GM23338 (cell line): ENCODE results near the gene ITSN2. TPM values are rescaled to one million over a fixed set of nuclear protein-coding genes. Genes with fewer than 3 reads are reported as not detected.

Experiments
- ATAC-seq: fragments of 200-7000 bp; cut with Tn5 transposase; 3 replicates; pipeline ENCODE4 v1.9.1; 2020
- DNase-seq: peaks from one replicate; pipeline ENCODE4 v3.0.0-alpha.2; 2015; ENCODE audit warnings: low spot score
- H2AFZ ChIP-seq: fragments of 200-600 bp; sonication (generic); 2 replicates; pipeline ENCODE4 v1.8.0; 2016; ENCODE audit warnings: antibody characterized with exemption, mild to moderate bottlenecking, moderate library complexity
- H3F3A ChIP-seq: fragments of 200-600 bp; sonication (generic); replicated peaks from 2 replicates; pipeline ENCODE4 v1.8.0; 2017; ENCODE audit warnings: antibody characterized with exemption, mixed run types, low read depth
- H3K27ac ChIP-seq: fragments of 200-600 bp; sonication (generic); 2 replicates; pipeline ENCODE4 v1.6.1; 2016; ENCODE audit warnings: low read depth
- H3K27me3 ChIP-seq: fragments of 200-600 bp; sonication (generic); 2 replicates; pipeline ENCODE4 v1.8.0; 2016; ENCODE audit warnings: mild to moderate bottlenecking, mixed run types, moderate library complexity; ENCODE audit not compliant: insufficient read depth
- H3K36me3 ChIP-seq: fragments of 200-600 bp; sonication (generic); 2 replicates; pipeline ENCODE4 v1.8.0; 2016; ENCODE audit warnings: mild to moderate bottlenecking; ENCODE audit not compliant: insufficient read depth
- H3K4me1 ChIP-seq: fragments of 200-600 bp; sonication (generic); 2 replicates; pipeline ENCODE4 v1.8.0; 2016; ENCODE audit warnings: mild to moderate bottlenecking, moderate library complexity; ENCODE audit not compliant: insufficient read depth
- H3K4me2 ChIP-seq: fragments of 200-600 bp; sonication (generic); 2 replicates; pipeline ENCODE4 v1.7.1; 2017; ENCODE audit warnings: mixed run types
- H3K4me3 ChIP-seq: fragments of 200-600 bp; sonication (generic); 2 replicates; pipeline ENCODE4 v1.6.1; 2016; ENCODE audit warnings: mixed run types
- H3K79me2 ChIP-seq: fragments of 200-600 bp; sonication (generic); replicated peaks from 2 replicates; pipeline ENCODE4 v1.8.0; 2017; ENCODE audit warnings: mild to moderate bottlenecking; ENCODE audit not compliant: insufficient read depth
- H3K9me2 ChIP-seq: fragments of 200-600 bp; sonication (generic); 2 replicates; pipeline ENCODE4 v1.8.0; 2017; ENCODE audit not compliant: insufficient read depth
- H4K20me1 ChIP-seq: fragments of 200-600 bp; sonication (generic); replicated peaks from 2 replicates; pipeline ENCODE4 v1.8.0; 2017; ENCODE audit warnings: mild to moderate bottlenecking; ENCODE audit not compliant: insufficient read depth
- H3K27ac Mint-ChIP-seq: 2 replicates; pipeline ENCODE4 v1.8.0; 2020; ENCODE audit warnings: inconsistent platforms, mild to moderate bottlenecking, moderate library complexity, mixed read lengths
- H3K27me3 Mint-ChIP-seq: 3 replicates; pipeline ENCODE4 v1.8.0; 2022; ENCODE audit warnings: low read depth, mild to moderate bottlenecking, moderate library complexity, mixed read lengths, inconsistent platforms; ENCODE audit not compliant: insufficient read depth, poor library complexity
- H3K36me3 Mint-ChIP-seq: 3 replicates; pipeline ENCODE4 v1.8.0; 2021; ENCODE audit warnings: low read depth, mild to moderate bottlenecking, inconsistent platforms, moderate library complexity, mixed read lengths
- H3K4me1 Mint-ChIP-seq: 3 replicates; pipeline ENCODE4 v1.8.0; 2020; ENCODE audit warnings: mild to moderate bottlenecking, inconsistent platforms, mixed read lengths
- H3K4me3 Mint-ChIP-seq: 3 replicates; pipeline ENCODE4 v1.8.0; 2021; ENCODE audit warnings: moderate library complexity, mild to moderate bottlenecking, inconsistent platforms, mixed read lengths
- H3K9me3 Mint-ChIP-seq: 3 replicates; pipeline ENCODE4 v1.8.0; 2020; ENCODE audit warnings: moderate library complexity, mild to moderate bottlenecking, inconsistent platforms, mixed read lengths
- CREB1 ChIP-seq: fragments of 250-450 bp; sonication (Bioruptor Pico); IDR thresholded peaks from 2 replicates; pipeline ENCODE4 v1.5.0; 2020; ENCODE audit warnings: low read depth, mild to moderate bottlenecking, moderate library complexity
- EZH2 ChIP-seq: fragments of 200-600 bp; sonication (generic); IDR thresholded peaks from one replicate; pipeline ENCODE4 v1.8.0; 2017; ENCODE audit warnings: antibody characterized with exemption, mild to moderate bottlenecking, low read depth; ENCODE audit not compliant: unreplicated experiment
- EZH2phosphoT487 ChIP-seq: fragments of 200-600 bp; sonication (generic); IDR thresholded peaks from one replicate; pipeline ENCODE4 v1.8.1; 2018; ENCODE audit warnings: antibody characterized with exemption; ENCODE audit not compliant: unreplicated experiment
- JUNB ChIP-seq: IDR thresholded peaks from one replicate; pipeline ENCODE4 v1.6.1; 2016; ENCODE audit warnings: antibody characterized with exemption; ENCODE audit not compliant: unreplicated experiment
- NANOG ChIP-seq: IDR thresholded peaks from 2 replicates; pipeline ENCODE4 v1.6.1; 2016; ENCODE audit warnings: antibody characterized with exemption, borderline replicate concordance
- POLR2AphosphoS5 ChIP-seq: IDR thresholded peaks from 2 replicates; pipeline ENCODE4 v1.6.1; 2016; ENCODE audit warnings: antibody characterized with exemption, low read depth
- STAT1 ChIP-seq: IDR thresholded peaks from one replicate; pipeline ENCODE4 v1.6.1; 2016; ENCODE audit warnings: antibody characterized with exemption; ENCODE audit not compliant: unreplicated experiment
- ZNF114 ChIP-seq: fragments of 250-450 bp; sonication (Bioruptor Pico); IDR thresholded peaks from 2 replicates; pipeline ENCODE4 v1.5.0; 2020; ENCODE audit warnings: mild to moderate bottlenecking, moderate library complexity
- ZNF331 ChIP-seq: fragments of 250-450 bp; sonication (Bioruptor Pico); IDR thresholded peaks from 2 replicates; pipeline ENCODE4 v1.5.0; 2020; ENCODE audit warnings: low read depth, mild to moderate bottlenecking, moderate library complexity
- polyA plus RNA-seq: library from polyadenylated mRNA; unstranded; fragments of >200 nt; fragmentation: Nextera tagmentation; extraction: Ambion mirVana; gene quantifications from 2 replicates; pipeline ENCODE4 v1.2.1, GENCODE V29; 2016
- total RNA-seq: library from RNA; depleted of rRNA; stranded (reverse); fragments of >200 nt; shearing (Covaris generic); gene quantifications from 2 replicates; pipeline ENCODE4 v1.2.3, GENCODE V29; 2014
- TF ChIP-seq, protein P1 (sequence below): IDR thresholded peaks from one replicate; pipeline ENCODE4 v1.6.1; 2018; ENCODE audit warnings: antibody characterized with exemption; ENCODE audit not compliant: unreplicated experiment
- TF ChIP-seq, protein P2 (sequence below): IDR thresholded peaks from 2 replicates; pipeline ENCODE4 v1.6.1; 2016; ENCODE audit warnings: antibody characterized with exemption
- TF ChIP-seq, protein P3 (sequence below), 2 experiments: fragments of 200-600 bp in 1 of 2; sonication (generic) in 1 of 2; conservative IDR thresholded peaks; 2 replicates each; pipeline versions ENCODE4 v1.5.1 to v1.6.1; 2016 to 2017; ENCODE audit warnings: antibody characterized with exemption in 2 of 2, low read depth in 2 of 2, mild to moderate bottlenecking in 2 of 2, moderate library complexity in 1 of 2
- TF ChIP-seq, protein P4 (sequence below): fragments of 250-450 bp; sonication (Bioruptor Pico); IDR thresholded peaks from 2 replicates; pipeline ENCODE4 v1.5.0; 2020; ENCODE audit warnings: mild to moderate bottlenecking, moderate library complexity

ITSN2 gene
- total and polyA plus RNA-seq, 2 experiments from 2014 or later = 17.1 to 17.8 TPM

DNA sequence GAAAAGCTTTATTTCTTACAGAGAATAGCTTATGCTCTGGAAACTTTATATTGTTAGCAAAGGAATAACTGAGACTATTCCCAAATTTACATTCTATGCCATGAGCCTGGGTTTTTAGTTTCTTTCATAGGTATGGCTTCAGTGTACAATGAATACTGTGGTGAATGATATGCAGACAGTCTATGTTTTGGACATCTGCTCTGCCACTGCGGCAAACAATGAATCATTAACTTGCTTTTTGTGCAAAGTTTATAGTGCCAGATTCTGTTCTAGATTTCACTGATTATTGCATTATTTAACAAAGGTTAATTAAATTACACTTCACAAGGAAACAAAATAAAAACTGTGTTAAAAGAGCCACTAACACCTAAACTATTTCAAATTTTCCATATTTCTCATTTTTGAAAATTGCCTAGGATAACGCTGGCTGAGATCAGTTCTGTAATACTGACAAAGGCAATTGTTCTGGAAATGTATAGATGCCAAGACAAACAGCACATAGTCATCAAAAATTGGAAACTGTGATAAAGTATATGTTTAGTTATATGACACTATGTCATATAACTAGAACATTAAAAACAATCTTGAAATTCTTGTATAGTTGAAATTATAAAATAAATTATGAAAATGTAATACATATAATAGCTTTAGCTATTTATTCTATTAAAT is 74.7 kb downstream of the ITSN2 start:
- H3K4me3 ChIP-seq = no peak overlapping the region
- ATAC-seq (no peak), DNase-seq (no peak)
- H2AFZ ChIP-seq = no peak overlapping the region
- H3K4me3 Mint-ChIP-seq = no peak overlapping the region
- H3K27ac Mint-ChIP-seq = no peak overlapping the region
- no peaks in the 10 kb centered on the region for H3K79me2 ChIP-seq
- H3K36me3 ChIP-seq = no peaks in the 10 kb centered on the region
- no peak overlapping the region for H3K4me2 ChIP-seq
- H3K9me2 ChIP-seq = no peaks in the 10 kb centered on the region
- H3K27ac ChIP-seq = no peak overlapping the region
- H3K4me1 Mint-ChIP-seq = no peaks in the 10 kb centered on the region
- no peaks in the 10 kb centered on the region for H3K9me3 Mint-ChIP-seq
- no peaks in the 10 kb centered on the region for H4K20me1 ChIP-seq
- H3F3A ChIP-seq = no peaks in the 10 kb centered on the region
- no peaks in the 10 kb centered on the region for H3K36me3 Mint-ChIP-seq
- no peaks in the 10 kb centered on the region for H3K27me3 ChIP-seq
- no peaks in the 10 kb centered on the region for H3K4me1 ChIP-seq
- H3K27me3 Mint-ChIP-seq = no peaks in the 10 kb centered on the region
- TF ChIP-seq STAT1 = no peak
- TF ChIP-seq, protein P1, sequence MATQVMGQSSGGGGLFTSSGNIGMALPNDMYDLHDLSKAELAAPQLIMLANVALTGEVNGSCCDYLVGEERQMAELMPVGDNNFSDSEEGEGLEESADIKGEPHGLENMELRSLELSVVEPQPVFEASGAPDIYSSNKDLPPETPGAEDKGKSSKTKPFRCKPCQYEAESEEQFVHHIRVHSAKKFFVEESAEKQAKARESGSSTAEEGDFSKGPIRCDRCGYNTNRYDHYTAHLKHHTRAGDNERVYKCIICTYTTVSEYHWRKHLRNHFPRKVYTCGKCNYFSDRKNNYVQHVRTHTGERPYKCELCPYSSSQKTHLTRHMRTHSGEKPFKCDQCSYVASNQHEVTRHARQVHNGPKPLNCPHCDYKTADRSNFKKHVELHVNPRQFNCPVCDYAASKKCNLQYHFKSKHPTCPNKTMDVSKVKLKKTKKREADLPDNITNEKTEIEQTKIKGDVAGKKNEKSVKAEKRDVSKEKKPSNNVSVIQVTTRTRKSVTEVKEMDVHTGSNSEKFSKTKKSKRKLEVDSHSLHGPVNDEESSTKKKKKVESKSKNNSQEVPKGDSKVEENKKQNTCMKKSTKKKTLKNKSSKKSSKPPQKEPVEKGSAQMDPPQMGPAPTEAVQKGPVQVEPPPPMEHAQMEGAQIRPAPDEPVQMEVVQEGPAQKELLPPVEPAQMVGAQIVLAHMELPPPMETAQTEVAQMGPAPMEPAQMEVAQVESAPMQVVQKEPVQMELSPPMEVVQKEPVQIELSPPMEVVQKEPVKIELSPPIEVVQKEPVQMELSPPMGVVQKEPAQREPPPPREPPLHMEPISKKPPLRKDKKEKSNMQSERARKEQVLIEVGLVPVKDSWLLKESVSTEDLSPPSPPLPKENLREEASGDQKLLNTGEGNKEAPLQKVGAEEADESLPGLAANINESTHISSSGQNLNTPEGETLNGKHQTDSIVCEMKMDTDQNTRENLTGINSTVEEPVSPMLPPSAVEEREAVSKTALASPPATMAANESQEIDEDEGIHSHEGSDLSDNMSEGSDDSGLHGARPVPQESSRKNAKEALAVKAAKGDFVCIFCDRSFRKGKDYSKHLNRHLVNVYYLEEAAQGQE = no peak
- TF ChIP-seq ZNF331 (CRISPR knock-in tag) = no peak
- TF ChIP-seq, protein P2, sequence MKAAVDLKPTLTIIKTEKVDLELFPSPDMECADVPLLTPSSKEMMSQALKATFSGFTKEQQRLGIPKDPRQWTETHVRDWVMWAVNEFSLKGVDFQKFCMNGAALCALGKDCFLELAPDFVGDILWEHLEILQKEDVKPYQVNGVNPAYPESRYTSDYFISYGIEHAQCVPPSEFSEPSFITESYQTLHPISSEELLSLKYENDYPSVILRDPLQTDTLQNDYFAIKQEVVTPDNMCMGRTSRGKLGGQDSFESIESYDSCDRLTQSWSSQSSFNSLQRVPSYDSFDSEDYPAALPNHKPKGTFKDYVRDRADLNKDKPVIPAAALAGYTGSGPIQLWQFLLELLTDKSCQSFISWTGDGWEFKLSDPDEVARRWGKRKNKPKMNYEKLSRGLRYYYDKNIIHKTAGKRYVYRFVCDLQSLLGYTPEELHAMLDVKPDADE = no peak
- no peak for TF ChIP-seq EZH2phosphoT487
- TF ChIP-seq EZH2 = no peak
- TF ChIP-seq JUNB = no peak
- TF ChIP-seq, protein P3, sequence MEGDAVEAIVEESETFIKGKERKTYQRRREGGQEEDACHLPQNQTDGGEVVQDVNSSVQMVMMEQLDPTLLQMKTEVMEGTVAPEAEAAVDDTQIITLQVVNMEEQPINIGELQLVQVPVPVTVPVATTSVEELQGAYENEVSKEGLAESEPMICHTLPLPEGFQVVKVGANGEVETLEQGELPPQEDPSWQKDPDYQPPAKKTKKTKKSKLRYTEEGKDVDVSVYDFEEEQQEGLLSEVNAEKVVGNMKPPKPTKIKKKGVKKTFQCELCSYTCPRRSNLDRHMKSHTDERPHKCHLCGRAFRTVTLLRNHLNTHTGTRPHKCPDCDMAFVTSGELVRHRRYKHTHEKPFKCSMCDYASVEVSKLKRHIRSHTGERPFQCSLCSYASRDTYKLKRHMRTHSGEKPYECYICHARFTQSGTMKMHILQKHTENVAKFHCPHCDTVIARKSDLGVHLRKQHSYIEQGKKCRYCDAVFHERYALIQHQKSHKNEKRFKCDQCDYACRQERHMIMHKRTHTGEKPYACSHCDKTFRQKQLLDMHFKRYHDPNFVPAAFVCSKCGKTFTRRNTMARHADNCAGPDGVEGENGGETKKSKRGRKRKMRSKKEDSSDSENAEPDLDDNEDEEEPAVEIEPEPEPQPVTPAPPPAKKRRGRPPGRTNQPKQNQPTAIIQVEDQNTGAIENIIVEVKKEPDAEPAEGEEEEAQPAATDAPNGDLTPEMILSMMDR (conservative IDR thresholded peaks at IDR 0.05; ENCODE audit: low read depth in 2 of 2) = no peak
- TF ChIP-seq CREB1 = no peak
- no peak for TF ChIP-seq ZNF114
- TF ChIP-seq, protein P4, sequence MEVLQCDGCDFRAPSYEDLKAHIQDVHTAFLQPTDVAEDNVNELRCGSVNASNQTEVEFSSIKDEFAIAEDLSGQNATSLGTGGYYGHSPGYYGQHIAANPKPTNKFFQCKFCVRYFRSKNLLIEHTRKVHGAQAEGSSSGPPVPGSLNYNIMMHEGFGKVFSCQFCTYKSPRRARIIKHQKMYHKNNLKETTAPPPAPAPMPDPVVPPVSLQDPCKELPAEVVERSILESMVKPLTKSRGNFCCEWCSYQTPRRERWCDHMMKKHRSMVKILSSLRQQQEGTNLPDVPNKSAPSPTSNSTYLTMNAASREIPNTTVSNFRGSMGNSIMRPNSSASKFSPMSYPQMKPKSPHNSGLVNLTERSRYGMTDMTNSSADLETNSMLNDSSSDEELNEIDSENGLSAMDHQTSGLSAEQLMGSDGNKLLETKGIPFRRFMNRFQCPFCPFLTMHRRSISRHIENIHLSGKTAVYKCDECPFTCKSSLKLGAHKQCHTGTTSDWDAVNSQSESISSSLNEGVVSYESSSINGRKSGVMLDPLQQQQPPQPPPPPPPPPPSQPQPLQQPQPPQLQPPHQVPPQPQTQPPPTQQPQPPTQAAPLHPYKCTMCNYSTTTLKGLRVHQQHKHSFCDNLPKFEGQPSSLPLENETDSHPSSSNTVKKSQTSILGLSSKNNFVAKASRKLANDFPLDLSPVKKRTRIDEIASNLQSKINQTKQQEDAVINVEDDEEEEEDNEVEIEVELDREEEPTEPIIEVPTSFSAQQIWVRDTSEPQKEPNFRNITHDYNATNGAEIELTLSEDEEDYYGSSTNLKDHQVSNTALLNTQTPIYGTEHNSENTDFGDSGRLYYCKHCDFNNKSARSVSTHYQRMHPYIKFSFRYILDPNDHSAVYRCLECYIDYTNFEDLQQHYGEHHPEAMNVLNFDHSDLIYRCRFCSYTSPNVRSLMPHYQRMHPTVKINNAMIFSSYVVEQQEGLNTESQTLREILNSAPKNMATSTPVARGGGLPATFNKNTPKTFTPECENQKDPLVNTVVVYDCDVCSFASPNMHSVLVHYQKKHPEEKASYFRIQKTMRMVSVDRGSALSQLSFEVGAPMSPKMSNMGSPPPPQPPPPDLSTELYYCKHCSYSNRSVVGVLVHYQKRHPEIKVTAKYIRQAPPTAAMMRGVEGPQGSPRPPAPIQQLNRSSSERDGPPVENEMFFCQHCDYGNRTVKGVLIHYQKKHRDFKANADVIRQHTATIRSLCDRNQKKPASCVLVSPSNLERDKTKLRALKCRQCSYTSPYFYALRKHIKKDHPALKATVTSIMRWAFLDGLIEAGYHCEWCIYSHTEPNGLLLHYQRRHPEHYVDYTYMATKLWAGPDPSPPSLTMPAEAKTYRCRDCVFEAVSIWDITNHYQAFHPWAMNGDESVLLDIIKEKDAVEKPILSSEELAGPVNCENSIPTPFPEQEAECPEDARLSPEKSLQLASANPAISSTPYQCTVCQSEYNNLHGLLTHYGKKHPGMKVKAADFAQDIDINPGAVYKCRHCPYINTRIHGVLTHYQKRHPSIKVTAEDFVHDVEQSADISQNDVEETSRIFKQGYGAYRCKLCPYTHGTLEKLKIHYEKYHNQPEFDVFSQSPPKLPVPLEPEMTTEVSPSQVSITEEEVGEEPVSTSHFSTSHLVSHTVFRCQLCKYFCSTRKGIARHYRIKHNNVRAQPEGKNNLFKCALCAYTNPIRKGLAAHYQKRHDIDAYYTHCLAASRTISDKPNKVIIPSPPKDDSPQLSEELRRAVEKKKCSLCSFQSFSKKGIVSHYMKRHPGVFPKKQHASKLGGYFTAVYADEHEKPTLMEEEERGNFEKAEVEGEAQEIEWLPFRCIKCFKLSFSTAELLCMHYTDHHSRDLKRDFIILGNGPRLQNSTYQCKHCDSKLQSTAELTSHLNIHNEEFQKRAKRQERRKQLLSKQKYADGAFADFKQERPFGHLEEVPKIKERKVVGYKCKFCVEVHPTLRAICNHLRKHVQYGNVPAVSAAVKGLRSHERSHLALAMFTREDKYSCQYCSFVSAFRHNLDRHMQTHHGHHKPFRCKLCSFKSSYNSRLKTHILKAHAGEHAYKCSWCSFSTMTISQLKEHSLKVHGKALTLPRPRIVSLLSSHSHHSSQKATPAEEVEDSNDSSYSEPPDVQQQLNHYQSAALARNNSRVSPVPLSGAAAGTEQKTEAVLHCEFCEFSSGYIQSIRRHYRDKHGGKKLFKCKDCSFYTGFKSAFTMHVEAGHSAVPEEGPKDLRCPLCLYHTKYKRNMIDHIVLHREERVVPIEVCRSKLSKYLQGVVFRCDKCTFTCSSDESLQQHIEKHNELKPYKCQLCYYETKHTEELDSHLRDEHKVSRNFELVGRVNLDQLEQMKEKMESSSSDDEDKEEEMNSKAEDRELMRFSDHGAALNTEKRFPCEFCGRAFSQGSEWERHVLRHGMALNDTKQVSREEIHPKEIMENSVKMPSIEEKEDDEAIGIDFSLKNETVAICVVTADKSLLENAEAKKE (CRISPR knock-in tag) = no peak
- TF ChIP-seq NANOG = no peak
- TF ChIP-seq POLR2AphosphoS5 = no peak
